NCI-H748 (cell line): Measurements from ENCODE around the gene LRRK1.
"Not testable (repeated sequence)": the region's sequence is repeated elsewhere in the genome, so short reads cannot be mapped to it uniquely, and the experiment has no call there.

Experiments used
- DNase-seq: peaks from one replicate; lab custom pipeline; 2025; ENCODE audit not compliant: unreplicated experiment; lab: John Stamatoyannopoulos, UW

The LRRK1 gene

DNA sequence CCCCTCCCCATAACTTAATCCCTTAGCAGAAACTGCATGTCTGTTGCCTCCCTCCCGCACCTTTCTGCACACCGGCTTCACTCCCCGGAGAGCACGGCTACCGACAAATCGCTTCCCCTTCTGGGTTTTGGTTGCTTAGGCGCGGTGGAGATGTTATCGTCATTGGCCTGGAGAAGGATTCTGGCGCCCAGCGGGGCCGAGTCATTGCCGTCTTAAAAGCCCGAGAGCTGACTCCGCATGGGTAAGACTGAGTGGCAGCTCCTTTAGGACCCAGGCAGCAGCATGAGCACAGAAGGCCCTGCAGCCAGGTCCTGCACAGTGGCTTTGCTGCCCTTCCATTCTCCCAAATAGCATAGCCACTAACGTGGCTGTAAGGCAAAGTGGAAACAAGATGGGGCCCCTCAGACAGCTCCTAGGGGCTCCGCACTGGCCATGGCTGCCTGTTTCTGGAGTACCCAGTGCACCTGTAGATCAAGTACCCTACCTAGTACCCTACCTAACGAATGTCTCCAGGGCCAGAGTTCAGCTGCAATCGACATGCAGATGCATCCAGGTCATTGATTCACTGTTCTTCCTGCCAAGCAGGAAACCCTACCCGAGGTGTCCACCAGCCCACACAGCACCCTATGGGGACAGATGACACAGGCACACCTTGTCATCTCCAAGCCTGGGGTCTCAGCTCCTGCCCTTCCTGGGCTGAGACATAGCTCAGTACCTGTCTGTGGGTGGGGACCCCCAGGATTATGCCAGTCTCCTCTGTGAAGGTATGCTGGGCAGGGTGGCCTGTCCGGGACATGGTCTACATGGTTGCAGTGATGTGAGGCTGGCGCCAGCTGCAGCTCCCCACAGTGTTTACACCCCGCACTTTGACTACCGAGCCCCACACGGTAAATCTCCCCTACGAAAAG lies 147.6 kb downstream of the LRRK1 start:
- no peak for DNase-seq

DNA sequence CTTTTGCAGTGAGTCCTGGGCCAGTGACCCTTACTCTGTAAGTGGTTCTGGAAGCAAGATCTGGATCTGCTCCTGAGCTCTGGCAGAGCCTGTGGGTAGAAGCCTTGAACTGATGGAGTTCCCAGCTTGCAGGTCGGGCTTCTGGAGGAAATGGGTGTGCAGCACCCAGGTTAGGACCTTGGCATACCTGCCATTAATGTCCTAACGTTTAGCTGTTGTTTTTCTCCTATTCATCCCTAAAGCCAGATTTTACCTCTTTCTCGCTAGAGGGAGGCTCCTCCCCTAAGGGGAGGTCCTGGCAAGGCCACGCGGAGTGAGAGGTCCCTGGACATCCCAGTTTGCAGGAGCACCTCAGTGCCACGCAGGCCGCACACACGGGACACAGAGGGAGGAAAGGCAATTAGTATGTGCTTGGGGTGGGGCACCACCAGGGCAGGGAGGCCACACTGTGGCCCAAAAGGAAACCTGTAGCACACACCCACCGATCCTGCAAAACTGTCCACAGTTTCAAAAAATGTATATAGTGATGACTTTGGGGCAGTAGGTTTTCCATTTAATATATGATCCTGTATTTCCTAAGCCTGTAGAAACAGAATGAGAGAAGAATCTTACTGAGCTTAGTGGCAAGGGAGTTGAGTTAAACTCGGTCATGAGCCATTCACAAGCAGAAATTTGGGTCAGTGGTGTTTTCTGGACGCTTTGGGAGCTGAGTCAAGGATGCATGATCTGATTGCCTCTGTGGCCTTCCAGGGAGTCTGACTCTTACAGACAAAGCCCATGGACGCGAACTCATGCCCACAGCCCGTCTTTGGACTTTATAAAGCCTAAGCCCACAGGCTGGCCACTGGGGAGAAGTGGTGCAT lies 148.7 kb downstream of the LRRK1 start:
- no peak for DNase-seq

DNA sequence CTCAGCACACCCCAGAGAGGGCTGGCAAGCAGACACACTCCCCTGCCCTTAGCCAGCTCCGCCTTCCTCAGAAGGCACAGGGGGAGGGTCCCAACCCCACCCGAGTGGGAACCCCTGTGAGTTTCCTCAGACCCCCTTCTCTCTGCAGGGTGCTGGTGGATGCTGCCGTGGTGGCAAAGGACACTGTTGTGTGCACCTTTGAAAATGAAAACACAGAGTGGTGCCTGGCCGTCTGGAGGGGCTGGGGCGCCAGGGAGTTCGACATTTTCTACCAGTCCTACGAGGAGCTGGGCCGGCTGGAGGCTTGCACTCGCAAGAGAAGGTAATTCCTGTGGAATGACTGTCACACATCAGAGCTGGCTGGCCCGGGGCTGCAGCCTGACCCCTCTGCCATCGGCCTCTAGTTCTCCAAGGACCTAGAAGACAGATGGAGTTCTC lies 149.4 kb downstream of the LRRK1 start:
- DNase-seq = no peak

DNA sequence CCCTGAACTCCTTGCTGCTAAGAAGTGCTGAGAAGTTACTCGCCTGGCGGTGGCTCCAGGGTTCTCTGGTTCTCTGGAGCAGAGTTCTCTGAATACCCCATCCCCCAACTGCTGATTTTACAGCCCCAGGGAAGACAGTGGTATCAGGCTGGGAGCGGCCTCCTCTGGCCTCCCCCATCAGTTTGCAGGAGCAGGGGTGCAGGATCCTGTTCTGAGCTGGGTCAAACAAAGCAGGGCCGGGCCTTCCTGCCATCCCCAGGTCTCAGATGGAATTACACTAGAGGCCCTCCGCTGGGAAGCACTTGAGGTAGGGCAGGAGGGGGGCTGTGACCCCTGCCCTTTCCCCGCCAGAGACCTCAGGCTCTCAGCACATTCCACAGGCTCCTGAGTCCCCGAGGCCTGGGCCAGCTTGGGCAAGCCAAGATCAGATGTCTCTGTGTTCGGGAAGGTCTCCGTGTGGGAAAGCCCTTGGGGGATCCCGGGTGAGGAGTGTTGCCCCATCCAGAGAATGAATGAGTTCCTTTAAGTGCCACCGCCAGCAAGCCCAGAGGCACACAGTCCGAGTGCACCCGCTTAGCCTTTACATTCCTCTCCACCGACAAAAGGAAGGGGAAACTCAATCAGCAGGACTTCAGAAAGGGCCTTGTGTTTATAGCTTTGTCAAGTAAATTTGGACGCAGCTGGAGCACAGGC lies 149.9 kb downstream of the LRRK1 start:
- DNase-seq = no peak

DNA sequence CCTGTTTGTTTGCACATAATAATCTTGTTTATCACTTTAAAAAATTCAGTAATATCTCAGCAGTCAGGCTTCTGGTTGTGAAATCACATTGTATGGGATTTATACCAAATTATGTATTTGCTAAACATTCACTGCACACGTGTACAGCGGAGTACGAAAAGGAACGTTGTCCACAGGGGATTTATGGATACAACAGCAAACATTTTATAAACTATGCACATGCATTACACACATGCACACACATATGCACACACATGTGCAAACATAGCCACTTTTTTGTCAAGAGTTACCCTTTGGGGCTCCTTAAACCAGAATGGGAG lies 150.5 kb downstream of the LRRK1 start:
- DNase-seq = no peak

DNA sequence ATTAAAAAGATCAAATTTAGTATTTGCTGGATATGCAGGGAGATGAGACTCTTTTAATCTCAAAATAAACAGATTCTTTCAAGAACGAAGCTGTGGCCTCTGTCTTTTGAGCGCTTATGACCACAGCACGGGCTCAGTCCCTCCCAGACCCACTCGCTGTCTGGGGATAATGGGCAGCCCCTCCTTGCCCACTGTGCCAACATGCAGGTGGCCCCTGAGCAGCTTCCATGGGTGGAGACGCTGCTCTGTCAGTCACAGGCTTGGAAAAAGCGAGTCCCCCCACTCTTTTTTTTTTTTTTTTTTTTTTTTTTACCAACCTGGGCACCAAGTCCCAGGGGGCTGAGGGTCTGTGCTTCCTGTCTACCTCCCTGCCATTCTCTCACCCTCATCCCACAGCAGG lies 150.9 kb downstream of the LRRK1 start:
- DNase-seq = no peak

DNA sequence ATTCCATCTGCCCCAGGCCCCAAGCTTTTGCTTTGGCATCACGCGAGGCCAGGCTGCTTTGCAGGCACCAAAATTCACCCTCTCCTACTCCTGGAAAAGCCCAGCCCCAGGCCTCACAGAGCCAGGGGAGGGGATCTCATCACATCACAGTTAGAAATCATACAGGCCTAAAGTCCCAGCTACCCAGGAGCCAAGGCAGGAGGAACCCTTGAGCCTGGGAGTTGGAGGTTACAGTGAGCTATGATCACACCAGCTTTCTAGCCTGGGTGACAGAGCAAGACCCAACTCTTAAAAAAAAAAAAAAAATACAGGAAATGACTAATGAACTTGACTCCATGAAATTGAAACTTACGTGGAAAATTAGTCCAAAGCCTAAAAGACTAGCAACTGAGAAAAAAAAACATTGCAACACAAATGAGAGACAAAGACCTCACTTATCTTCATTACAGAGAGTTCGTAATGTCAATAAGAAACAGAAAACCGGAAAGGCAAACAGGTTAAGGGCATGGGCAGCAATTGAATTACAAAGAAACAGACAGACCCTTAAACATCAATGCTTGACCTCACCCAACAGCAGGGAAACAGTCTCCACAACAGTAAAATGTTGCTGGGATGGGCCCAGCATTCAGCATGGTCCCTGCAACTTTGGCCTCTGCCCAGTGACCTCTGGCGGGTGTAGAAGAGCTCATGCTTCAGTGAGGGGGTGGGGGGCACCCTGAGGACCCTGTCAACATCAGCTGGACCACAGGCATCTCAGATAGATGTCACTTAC lies 151.5 kb downstream of the LRRK1 start:
- DNase-seq = peak; percentile 60

DNA sequence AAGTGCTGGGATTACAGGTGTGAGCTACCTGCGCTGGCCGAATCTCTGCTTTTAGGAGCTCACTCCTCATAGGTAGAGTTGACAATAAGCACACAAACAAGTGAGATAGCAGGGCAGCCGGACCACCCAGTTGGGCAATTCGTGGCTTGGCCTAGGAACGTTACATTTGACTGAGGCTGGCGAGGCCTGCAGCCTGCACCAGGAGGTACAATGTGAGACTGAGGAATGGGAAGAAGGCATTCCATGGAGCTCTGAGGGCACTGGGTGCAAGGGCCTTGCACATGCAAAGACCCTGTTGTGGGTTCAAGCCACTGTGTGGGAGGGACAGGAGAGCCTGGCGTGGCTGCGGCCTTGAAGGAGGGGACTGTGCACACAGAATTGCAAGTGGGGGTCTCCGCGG lies 152.5 kb downstream of the LRRK1 start:
- no peak for DNase-seq

DNA sequence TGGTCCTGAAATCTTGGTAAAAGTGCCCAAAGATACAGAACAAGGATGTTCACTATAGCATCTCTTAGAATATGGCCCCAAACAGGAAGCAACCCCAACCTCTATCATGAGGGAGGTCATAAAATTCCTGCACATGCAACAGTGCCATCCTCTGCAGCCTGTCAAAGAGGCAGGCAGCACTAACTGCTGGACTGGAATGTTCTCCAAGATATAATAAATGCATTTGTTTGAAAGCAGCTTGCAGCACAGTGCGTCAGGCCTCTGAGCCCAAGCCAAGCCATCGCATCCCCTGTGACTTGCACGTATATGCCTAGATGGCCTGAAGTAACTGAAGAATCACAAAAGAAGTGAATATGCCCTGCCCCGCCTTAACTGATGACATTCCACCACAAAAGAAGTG lies 153.1 kb downstream of the LRRK1 start:
- DNase-seq = not testable (repeated sequence)

DNA sequence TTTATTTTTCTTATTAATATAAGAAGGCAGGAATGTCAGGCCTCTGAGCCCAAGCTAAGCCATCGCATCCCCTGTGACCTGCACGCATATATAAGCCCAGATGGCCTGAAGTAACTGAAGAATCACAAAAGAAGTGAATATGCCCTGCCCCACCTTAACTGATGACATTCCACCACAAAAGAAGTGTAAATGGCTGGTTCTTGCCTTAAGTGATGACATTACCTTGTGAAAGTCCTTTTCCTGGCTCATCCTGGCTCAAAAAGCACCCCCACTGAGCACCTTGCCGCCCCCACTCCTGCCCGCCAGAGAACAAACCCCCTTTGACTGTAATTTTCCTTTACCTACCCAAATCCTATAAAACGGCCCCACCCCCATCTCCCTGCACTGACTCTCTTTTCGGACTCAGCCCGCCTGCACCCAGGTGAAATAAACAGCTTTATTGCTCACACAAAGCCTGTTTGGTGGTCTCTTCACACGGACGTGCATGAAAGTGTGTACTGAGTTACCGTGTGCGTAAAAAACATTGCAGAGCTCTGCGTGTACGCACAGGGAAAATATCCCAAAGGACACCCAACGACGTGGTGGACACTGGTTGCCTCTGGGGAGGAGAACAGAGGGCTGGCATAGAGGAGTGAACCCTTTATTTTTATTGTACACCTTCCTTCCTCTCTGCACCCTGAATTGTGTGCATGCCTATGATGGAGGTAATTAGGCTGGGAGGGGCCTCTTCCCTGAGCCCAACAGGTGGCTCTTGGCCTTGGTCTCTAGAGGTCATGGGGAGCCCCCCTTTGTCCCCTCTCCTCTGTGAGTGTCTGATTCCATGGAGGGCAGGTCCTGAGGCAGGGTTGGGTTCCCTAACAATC lies 158.9 kb downstream of the LRRK1 start:
- not testable (repeated sequence) for DNase-seq

DNA sequence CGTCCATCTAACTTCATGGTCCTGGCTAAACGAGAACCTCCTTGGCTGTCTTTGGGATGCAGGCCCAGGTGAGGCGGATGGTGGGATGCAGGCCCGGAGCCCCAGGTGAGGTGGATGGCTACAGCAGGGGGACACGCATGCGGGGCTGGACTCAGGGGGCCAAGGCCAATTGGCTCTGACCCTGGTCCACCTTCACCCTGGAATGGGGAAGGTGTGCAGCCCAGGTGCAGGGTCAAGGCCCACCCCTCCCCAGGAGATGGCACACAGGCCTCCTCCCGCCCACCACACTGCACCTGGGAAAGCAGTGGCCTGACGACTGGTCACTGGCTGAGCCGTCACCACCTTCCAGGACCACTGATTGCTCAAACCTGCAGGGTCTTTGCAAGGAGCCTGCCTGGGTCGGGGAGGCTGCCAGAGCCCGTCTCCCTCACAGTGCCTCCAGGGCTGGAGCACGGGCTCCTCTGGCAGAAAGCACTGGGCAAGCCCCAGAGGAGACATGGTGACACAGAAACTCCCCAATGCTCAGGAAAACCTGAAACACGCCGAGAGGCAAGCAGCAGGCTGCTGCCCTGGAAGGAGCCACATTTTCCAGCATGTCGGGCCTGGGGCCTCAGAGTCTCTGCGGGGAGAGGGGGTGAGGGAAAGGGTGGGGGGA lies 159.6 kb downstream of the LRRK1 start:
- DNase-seq = no peak

DNA sequence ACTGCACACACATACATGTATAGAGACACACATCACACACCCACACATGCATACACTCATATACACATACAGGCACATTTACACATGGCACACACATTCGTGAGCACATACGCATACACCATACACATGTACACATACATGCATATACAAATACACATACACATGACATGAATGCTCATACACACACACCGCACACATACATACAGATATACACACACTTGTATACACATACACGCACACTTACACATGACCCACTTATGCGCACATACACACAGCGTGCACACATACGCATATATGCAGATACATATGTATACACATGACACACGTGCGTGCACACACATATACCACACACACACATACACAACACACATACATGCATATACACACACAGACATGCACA lies 162.7 kb downstream of the LRRK1 start:
- DNase-seq = no peak

DNA sequence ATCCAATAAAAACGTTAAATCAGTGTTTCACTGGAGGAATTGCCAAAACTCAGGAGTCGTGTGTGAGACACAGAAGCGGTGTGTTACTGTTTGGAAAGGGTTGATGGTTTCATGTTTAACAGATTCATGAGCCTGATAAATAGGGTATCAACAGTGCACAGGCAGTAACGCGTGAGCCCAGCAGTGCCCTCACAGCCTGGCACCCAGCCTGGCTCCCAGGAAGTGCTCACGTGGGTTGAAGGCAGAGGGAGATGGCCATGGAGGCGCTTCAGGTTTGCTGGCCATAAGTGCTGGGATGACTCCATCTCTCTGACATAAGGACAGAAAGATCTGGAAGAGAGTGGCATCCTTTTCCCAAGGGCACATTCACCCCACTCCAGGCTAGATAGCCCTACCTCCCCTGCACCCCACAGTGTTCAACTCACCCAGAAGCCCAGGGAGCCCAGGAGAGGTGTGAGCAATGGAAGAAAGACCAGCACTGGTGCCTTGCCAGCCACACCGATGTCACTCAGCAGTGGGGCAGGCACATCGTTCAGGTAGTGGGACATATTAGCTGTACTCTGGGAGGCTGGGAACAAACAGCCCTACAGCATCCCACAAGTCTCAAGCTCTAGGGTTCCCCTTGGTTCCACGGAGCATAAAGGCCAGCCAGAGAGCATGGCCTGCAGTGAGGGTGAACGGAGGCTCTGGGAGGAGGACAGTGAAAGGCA lies 164.3 kb downstream of the LRRK1 start:
- DNase-seq = no peak

DNA sequence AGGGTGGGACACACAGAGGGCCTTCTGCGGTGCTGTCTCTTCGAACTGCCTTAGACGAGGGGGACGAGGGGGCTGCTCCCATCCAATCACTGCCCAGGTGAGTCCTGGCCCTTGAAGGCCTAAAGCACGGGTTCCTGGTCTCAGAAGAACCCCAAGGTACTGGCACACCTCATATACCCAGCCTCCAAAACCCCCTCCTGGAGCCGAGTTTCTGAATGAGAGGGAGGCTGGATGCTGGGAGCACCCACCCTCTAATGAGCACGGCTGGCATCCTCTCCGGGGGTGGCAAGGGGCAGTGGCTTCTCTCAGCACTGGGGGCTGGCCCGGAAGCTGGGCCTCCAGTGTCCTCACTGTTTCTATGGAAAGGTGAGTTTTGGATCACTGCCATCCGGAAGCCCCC lies 165.6 kb downstream of the LRRK1 start:
- DNase-seq = no peak

DNA sequence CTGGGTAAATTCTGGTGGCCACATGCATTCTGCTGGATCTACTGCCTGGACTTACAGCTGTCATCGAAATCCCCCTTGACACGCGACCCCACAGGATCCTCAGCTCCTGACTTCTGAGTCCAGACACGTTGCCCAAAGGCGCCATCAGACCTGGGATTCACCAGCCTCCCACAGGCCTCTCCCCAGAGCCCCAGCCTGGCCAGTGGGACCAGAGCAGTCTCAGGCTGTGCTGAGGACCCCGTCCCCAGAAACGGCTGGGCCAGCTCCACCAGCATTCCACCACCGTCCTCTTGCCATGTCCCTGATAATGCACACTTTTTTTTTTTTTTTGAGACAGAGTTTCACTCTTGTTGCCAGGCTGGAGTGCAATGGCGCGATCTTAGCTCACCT lies 166.1 kb downstream of the LRRK1 start:
- no peak for DNase-seq

DNA sequence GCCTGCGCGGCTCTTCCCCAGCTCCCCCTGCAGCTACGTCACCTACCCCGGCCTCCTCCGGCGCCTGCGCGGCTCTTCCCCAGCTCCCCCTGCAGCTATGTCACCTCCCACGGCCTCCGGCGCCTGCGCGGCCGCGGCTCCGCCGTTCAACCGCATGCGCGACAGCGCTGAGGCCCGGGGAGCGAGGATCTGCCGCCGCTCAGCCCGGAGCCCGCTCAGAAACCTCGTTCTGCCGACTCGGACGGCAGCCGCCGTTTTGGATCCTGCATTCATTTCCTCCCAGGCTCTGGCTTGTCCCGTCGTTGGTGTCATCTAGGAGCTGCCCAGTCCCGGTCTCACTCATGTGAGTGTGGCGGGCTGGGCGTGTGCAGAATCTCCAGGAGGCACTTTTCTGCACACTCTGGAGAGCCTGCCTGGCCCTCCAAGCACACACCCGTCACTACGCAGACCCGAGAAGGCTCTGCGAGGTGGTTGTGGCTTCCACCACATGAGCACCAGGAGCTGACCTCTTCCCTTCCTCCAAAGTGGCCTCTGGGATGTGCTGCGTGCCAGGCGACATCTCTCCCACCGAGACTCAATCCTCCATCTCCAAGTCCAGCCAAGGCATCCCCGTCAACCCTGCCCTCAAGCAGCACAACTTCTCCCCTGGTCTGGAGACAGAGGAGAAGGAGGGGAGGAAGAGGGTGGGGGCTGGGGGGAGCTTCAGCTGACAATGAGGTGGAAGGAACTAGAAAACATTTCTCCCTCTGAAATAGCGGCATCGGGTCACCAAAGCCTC lies 167.4 kb downstream of the LRRK1 start:
- no peak for DNase-seq

DNA sequence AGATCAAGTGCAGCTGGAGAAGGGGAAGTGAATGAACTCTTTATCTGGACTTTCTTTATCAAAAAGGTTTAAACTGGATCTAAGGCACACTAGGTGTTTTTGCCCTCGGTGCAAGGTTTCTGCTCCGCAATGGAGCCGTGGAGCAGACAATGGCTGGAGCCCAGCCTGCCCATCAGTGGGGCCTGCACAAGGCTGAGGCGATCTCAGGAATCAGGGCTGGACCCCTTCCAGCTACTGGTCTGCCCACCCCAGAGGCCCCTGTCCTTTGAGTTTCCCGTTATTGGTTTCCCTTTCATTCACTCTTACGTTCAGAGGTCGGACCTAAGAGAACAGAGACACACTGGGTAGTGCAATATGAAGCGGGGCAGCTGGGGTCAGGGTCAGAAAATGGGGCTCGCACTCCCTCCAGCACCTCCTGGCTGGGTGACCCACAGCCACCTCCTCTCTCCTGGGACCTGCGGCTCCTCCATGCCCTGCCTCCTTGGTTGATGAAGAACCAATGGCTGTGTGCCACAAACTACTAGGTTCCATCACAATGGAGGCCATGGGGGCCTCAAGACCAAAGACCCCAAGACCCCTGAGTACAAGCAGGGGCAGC lies 168.1 kb downstream of the LRRK1 start:
- no peak for DNase-seq

DNA sequence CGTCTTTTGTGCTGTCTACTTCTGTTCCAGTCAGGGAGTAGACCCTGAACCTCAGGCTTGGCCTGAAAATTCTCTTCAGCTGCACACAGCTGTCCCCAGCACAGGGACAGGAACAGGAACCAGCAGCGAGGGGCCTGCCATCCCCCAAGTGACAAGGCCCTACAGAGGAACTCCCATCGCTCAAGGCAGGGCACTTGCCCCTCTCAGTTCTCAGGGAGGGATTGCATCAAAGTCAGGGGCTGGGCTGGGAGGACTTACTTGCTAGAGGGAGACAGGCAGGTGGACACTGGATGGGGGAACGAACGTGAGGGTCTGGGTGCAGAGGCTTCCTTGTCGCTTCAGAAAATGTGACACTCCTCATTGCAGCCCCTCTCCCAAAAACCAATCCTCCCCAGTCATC lies 169.1 kb downstream of the LRRK1 start:
- no peak for DNase-seq
